ENCODE data around the gene C4orf51. TPM values are rescaled to one million over a fixed set of nuclear protein-coding genes. Genes with fewer than 3 reads are reported as not detected.

C4orf51 gene
- total and polyA plus RNA-seq, 2 of the 8 experiments (the other 6 are each of a cell fraction or from before 2014, with no cell fraction given), result 0.54 TPM; not detected in 1

DNA sequence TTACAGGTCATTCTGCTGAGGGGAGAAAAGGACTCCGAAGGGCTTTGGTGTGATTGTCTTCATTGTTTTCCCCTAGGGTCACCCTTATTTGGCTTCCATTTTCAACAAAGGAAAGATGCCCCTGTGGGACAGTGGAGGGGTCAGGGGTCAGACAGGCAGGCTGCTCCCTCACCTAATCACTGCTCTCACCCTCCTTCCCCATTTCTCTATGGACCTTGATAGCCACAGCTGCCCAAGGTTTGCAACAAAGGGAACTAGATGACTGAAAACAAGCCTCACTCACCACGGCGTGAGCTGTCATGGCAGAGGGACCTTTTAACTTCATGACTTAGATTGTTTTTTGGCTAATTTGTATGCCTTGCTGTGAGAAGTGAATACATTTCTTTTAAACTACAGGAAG is 40.7 kb downstream of the C4orf51 start:
- H3K79me2 ChIP-seq (ENCODE audit: control insufficient read depth in 1 of 2, insufficient read depth in 2 of 2, low read length in 2 of 2), result no peaks in the 10 kb centered on the region
- H2BK12ac ChIP-seq (ENCODE audit: low read depth, low read length), result no peak overlapping the region
- H2BK5ac ChIP-seq (ENCODE audit: low read depth, low read length), result peak overlapping the region; percentile 53; the same call in 1 of the 2 replicates
- H2BK15ac ChIP-seq (ENCODE audit: low read length), result no peak overlapping the region
- no peak overlapping the region for H3K56ac ChIP-seq (replicated peaks; ENCODE audit: insufficient read length, low read depth, low read length)
- H3K23me2 ChIP-seq (ENCODE audit: low read depth, low read length), result no peaks in the 10 kb centered on the region; the same call in 1 of the 2 replicates
- ChIA-PET POLR2A (ENCODE audit: partially characterized antibody) (interaction anchor here (1.1 kb wide), 1 partner anchor 13 kb away, joined by 3 read pairs; no protein-coding TSS in a partner anchor), CTCF (ENCODE audit: partially characterized antibody) (no interaction called here)
- H3K79me1 ChIP-seq (ENCODE audit: low read depth, low read length), result no peaks in the 10 kb centered on the region
- H3K4me3 ChIP-seq (ENCODE audit: extremely low read depth in 1 of 4, insufficient read depth in 2 of 4, low read depth in 3 of 4, low read length in 4 of 4), result no peak overlapping the region
- H4K20me1 ChIP-seq (replicated peaks in 1 of 2; ENCODE audit: control insufficient read depth in 1 of 2, insufficient read depth in 2 of 2, low read length in 2 of 2), result no peaks in the 10 kb centered on the region
- H3K9me3 ChIP-seq (ENCODE audit: insufficient read depth in 2 of 2, low read depth in 1 of 2, low read length in 1 of 2), result peaks cover 2 to 3% of the 10 kb centered on the region in 2 experiments; a peak in 2 of 4 replicates
- no peak overlapping the region for H2AK5ac ChIP-seq (ENCODE audit: low read depth, low read length)
- H4K5ac ChIP-seq (ENCODE audit: insufficient read length, low read depth, low read length), result no peak overlapping the region
- 92% methylated on average over 3 of the region's 3 CpGs; no CpG with 5 or more reads in 1 of the 2 experiments for WGBS, 2 experiments (ENCODE audit: extremely low coverage in 1 of 2, insufficient coverage in 1 of 2, insufficient read length in 1 of 2, insufficient replicate concordance in 2 of 2, low coverage in 1 of 2, low lambda C conversion rate in 2 of 2, missing lambda C conversion rate in 1 of 2)
- H4K91ac ChIP-seq (replicated peaks; ENCODE audit: insufficient read length, low read length), result no peak overlapping the region
- DNase-seq (ENCODE audit: low read depth in 1 of 2, low spot score in 2 of 2) (no peak), FAIRE-seq (no peak)
- no peak overlapping the region for H3K18ac ChIP-seq (ENCODE audit: extremely low read depth, low read length)
- 0 out of 7 replicates have a peak, but pooled peaks cover 0 to 3% (median 0%) of the 10 kb centered on the region in 4 experiments for H3K4me1 ChIP-seq (replicated peaks in 1 of 4; ENCODE audit: control insufficient read depth in 3 of 4, insufficient read depth in 4 of 4, low read length in 3 of 4)
- no peak overlapping the region for H3K9ac ChIP-seq (replicated peaks in 1 of 4; ENCODE audit: extremely low read depth in 1 of 4, low read depth in 3 of 4, low read length in 3 of 4)
- H2BK120ac ChIP-seq (replicated peaks; ENCODE audit: low read depth, low read length), result no peak overlapping the region
- no peak overlapping the region for H3K23ac ChIP-seq (ENCODE audit: insufficient read length)
- H3K27ac ChIP-seq (ENCODE audit: low read depth, low read length), result no peak overlapping the region
- no peak overlapping the region; the same call in 1 of the 2 replicates for H2BK20ac ChIP-seq (ENCODE audit: low read length)
- peak overlapping the region; percentile 40; the same call in 1 of the 2 replicates for H2AFZ ChIP-seq (ENCODE audit: low read length)
- no peaks in the 10 kb centered on the region for H3K27me3 ChIP-seq (replicated peaks in 1 of 4; ENCODE audit: control insufficient read depth in 3 of 4, extremely low read depth in 1 of 4, insufficient read depth in 3 of 4, low read length in 3 of 4)
- no peak overlapping the region for H3K4ac ChIP-seq (replicated peaks; ENCODE audit: insufficient read length, low read depth, low read length)
- H3K14ac ChIP-seq (ENCODE audit: insufficient read length), result no peak overlapping the region
- no peaks in the 10 kb centered on the region for H3K36me3 ChIP-seq (ENCODE audit: control insufficient read depth in 2 of 4, insufficient read depth in 4 of 4, low read length in 3 of 4)
- TF ChIP-seq GTF2F1 (IDR thresholded peaks at IDR 0.05; ENCODE audit: borderline replicate concordance, low read depth, low read length), result no peak
- TF ChIP-seq BACH1 (IDR thresholded peaks at IDR 0.05; ENCODE audit: low read length), result no peak
- TF ChIP-seq ATF2 (IDR thresholded peaks at IDR 0.05; ENCODE audit: low read length), result no peak
- TF ChIP-seq RXRA (IDR thresholded peaks at IDR 0.05; ENCODE audit: insufficient read depth, low read depth, low read length), result no peak
- no peak overlapping the region for H3K4me2 ChIP-seq (ENCODE audit: insufficient read depth in 1 of 2, low read depth in 2 of 2, low read length in 2 of 2)
- H4K8ac ChIP-seq (ENCODE audit: extremely low read depth, insufficient read depth, low read length), result no peak overlapping the region

Data from H1 (cell line).